HG02571 (cell line): ENCODE measurements around the gene NGFR.

Source experiments
- ATAC-seq: cut with Tn5 transposase; IDR thresholded peaks from one replicate; pipeline ENCODE4 v1.9.1; 2021; ENCODE audit warnings: mild to moderate bottlenecking, moderate library complexity; ENCODE audit not compliant: unreplicated experiment

Gene NGFR

GRCh38 chr17:49469831-49470810, 25.0 kb upstream of the NGFR start:
- ATAC-seq: no peak

- ATAC-seq: no peak
Observed at GRCh38 chr17:49471089-49471683, 23.9 kb upstream of the NGFR start.

GRCh38 chr17:49471769-49472168, 23.3 kb upstream of the NGFR start:
- no peak for ATAC-seq

- ATAC-seq: no peak
Observed at GRCh38 chr17:49472527-49472926, 22.6 kb upstream of the NGFR start.

- no peak for ATAC-seq
Observed at GRCh38 chr17:49473900-49474751, 21.0 kb upstream of the NGFR start.

- no peak for ATAC-seq
Observed at GRCh38 chr17:49477709-49478108, 17.4 kb upstream of the NGFR start.

GRCh38 chr17:49480836-49481615, 14.1 kb upstream of the NGFR start:
- ATAC-seq: no peak

GRCh38 chr17:49482144-49482817, 12.8 kb upstream of the NGFR start:
- no peak for ATAC-seq

- ATAC-seq: no peak
Observed at GRCh38 chr17:49483599-49484509, 11.2 kb upstream of the NGFR start.

GRCh38 chr17:49484588-49484987, 10.5 kb upstream of the NGFR start:
- no peak for ATAC-seq

- no peak for ATAC-seq
Observed at GRCh38 chr17:49486012-49486641, 9.0 kb upstream of the NGFR start.

- ATAC-seq: no peak
Observed at GRCh38 chr17:49487183-49487582, 7.9 kb upstream of the NGFR start.

- ATAC-seq: no peak
Observed at GRCh38 chr17:49488612-49489011, 6.5 kb upstream of the NGFR start.

- no peak for ATAC-seq
Observed at GRCh38 chr17:49489348-49489747, 5.7 kb upstream of the NGFR start.

- ATAC-seq: no peak
Observed at GRCh38 chr17:49490276-49490675, 4.8 kb upstream of the NGFR start.

GRCh38 chr17:49491192-49491769, 3.8 kb upstream of the NGFR start:
- ATAC-seq: no peak

- no peak for ATAC-seq
Observed at GRCh38 chr17:49494399-49494985, 601 bp upstream of the NGFR start.

- ATAC-seq: no peak
Observed at GRCh38 chr17:49495842-49496182, 719 bp downstream of the NGFR start.
